Tracheal epithelial cell (primary cell): ENCODE results near the gene ING3. TPM values are rescaled to one million over a fixed set of nuclear protein-coding genes. Genes with fewer than 3 reads are reported as not detected.

Experiments used
- total RNA-seq: library from RNA; depleted of rRNA; stranded (reverse); fragments of >200 nt; gene quantifications from 2 replicates; pipeline ENCODE4 v1.2.1, GENCODE V29; 2014

ING3 gene
- 7.0 and 8.0 TPM in 2 replicates for total RNA-seq

GRCh38 chr7:120950539-120951308 is at the start of gene ING3:
Gene ING3, plus strand, starts transcription at chr7:120950777. Its CDS starts 120 bp downstream, at chr7:120950897.

GRCh38 chr7:120988591-120989256 is 38.1 kb downstream of the ING3 start, which contains the start of gene CPED1:
Gene CPED1, plus strand, starts transcription at chr7:120988711. Its CDS starts 911 bp downstream, at chr7:120989622.

Other genes starting within 250 kb of the ING3 start
- 1.5 and 7.0 TPM in 2 replicates for gene TSPAN12, start 92.6 kb upstream of the ING3 start, total RNA-seq
- under 0.01 and 0.96 TPM in 2 replicates for gene CPED1, start 37.9 kb downstream of the ING3 start, total RNA-seq